Mesendoderm (in vitro differentiated cells): Measurements from ENCODE around the gene BMPR1B.

Source experiments
- DNase-seq: peaks from one replicate; pipeline ENCODE4 v3.0.0; 2013
- H2AK5ac ChIP-seq: 2 replicates; pipeline ENCODE4 v1.6.1; 2013; ENCODE audit warnings: low read length, inconsistent platforms
- H2BK120ac ChIP-seq: 2 replicates; pipeline ENCODE4 v1.6.1; 2013; ENCODE audit warnings: low read depth, mild to moderate bottlenecking, low read length, moderate library complexity, mixed read lengths
- H2BK15ac ChIP-seq: replicated peaks from 2 replicates; pipeline ENCODE4 v1.6.1; 2013; ENCODE audit warnings: low read depth, mild to moderate bottlenecking, moderate library complexity
- H2BK5ac ChIP-seq: 2 replicates; pipeline ENCODE4 v1.6.1; 2013; ENCODE audit warnings: low read length, inconsistent platforms
- H3K18ac ChIP-seq: 2 replicates; pipeline ENCODE4 v1.6.1; 2013; ENCODE audit warnings: mild to moderate bottlenecking, low read length, mixed read lengths
- H3K23ac ChIP-seq: one replicate; pipeline ENCODE4 v1.6.1; 2013; ENCODE audit warnings: low read length
- H3K27ac ChIP-seq: 2 replicates; pipeline ENCODE4 v1.5.1; 2013; ENCODE audit warnings: low read depth, mild to moderate bottlenecking, inconsistent platforms, low read length, moderate library complexity
- H3K27me3 ChIP-seq: 2 replicates; pipeline ENCODE4 v1.6.1; 2013; ENCODE audit warnings: low read length, control low read depth, mild to moderate bottlenecking, inconsistent platforms; ENCODE audit not compliant: insufficient read depth, poor library complexity
- H3K36me3 ChIP-seq: 2 replicates; pipeline ENCODE4 v1.6.1; 2013; ENCODE audit warnings: low read length, inconsistent platforms; ENCODE audit not compliant: control insufficient read depth, insufficient read depth
- H3K4ac ChIP-seq: one replicate; pipeline ENCODE4 v1.6.1; 2013; ENCODE audit warnings: low read depth, mild to moderate bottlenecking, low read length, moderate library complexity
- H3K4me1 ChIP-seq: 2 replicates; pipeline ENCODE4 v1.6.1; 2013; ENCODE audit warnings: low read depth, low read length, inconsistent platforms; ENCODE audit not compliant: control insufficient read depth
- H3K4me2 ChIP-seq: 2 replicates; pipeline ENCODE4 v1.6.1; 2013; ENCODE audit warnings: low read length
- H3K4me3 ChIP-seq: 2 replicates; pipeline ENCODE4 v1.5.1; 2013; ENCODE audit warnings: mild to moderate bottlenecking, low read length
- H3K56ac ChIP-seq: one replicate; pipeline ENCODE4 v1.6.1; 2013; ENCODE audit warnings: low read length
- H3K79me1 ChIP-seq: 2 replicates; pipeline ENCODE4 v1.6.1; 2013; ENCODE audit warnings: low read length, inconsistent platforms
- H3K79me2 ChIP-seq: 2 replicates; pipeline ENCODE4 v1.6.1; 2013; ENCODE audit warnings: mild to moderate bottlenecking, low read length; ENCODE audit not compliant: control insufficient read depth, insufficient read depth
- H3K9ac ChIP-seq: 2 replicates; pipeline ENCODE4 v1.6.1; 2013; ENCODE audit warnings: low read length, inconsistent platforms
- H4K5ac ChIP-seq: one replicate; pipeline ENCODE4 v1.6.1; 2013; ENCODE audit warnings: low read length
- H4K8ac ChIP-seq: one replicate; pipeline ENCODE4 v1.6.1; 2013; ENCODE audit warnings: low read depth, mild to moderate bottlenecking, control low read depth, low read length, moderate library complexity
- WGBS: extraction: QIAGEN DNeasy Blood & Tissue Kit; methylation state at CpG from one replicate; pipeline ENCODE4 v1.1.7; 2013; ENCODE audit warnings: low lambda C conversion rate, missing lambda C conversion rate; ENCODE audit not compliant: insufficient coverage; ENCODE audit errors: extremely low coverage; 5-methylcytosine and 5-hydroxymethylcytosine counted together

Gene BMPR1B

DNA sequence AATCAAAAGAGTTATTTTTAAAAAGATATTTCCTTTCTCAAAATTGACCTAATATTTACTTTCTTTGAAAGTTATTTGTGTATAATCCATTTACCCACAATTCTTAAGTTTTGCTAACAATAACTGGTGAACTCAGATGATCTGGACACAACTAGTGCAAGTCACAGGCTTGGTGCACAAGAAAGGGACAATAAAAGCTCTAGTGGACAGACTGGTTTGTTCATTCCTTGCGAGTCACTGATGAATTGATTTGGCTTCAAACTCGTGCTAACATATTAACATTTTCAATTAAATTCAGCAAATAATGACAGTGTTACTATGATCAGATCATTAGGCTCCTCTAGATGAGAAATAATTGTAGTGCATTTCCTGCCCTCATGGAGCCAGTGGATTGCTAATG, 169.2 kb downstream of the BMPR1B start:
- Histone ChIP-seq H3K4me3 (no peak overlapping the region), H3K36me3 (no peaks in the 10 kb centered on the region), H3K18ac (no peak overlapping the region), H3K56ac (no peak overlapping the region), H2AK5ac (no peak overlapping the region), H3K79me1 (no peaks in the 10 kb centered on the region), H2BK5ac (no peak overlapping the region), H3K79me2 (no peaks in the 10 kb centered on the region), H3K9ac (no peak overlapping the region), H3K27ac (no peak overlapping the region), H4K5ac (no peak overlapping the region), H3K4ac (no peak overlapping the region), H3K4me1 (peaks cover 15% of the 10 kb centered on the region), H4K8ac (no peak overlapping the region), H2BK120ac (no peak overlapping the region), H3K4me2 (no peak overlapping the region), H2BK15ac (no peak overlapping the region), H3K23ac (no peak overlapping the region), H3K27me3 (no peaks in the 10 kb centered on the region)
- no peak for DNase-seq
- no CpG with 5 or more reads among the region's 2 CpGs for WGBS

DNA sequence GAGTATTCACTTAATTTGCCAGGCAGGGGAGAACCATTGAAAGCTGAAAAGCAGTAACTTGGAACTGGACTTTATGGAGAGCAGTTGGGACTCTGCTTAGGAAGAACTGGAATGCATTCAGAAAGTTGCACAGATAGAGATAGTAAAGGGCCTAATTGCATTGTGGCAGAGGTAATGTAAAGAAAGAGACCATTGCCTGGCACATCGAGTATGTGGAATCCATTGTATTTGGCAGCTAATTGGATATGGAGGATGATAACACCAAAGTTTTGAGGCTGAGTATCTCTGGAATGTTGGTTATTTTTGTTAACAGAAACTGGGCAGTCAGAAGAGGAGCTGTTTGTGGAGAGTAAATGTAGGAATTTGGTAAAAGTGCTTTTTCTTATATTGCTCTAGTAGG, 169.9 kb downstream of the BMPR1B start:
- Histone ChIP-seq H3K79me1 (no peaks in the 10 kb centered on the region), H3K18ac (no peak overlapping the region), H3K4me1 (peaks cover 15% of the 10 kb centered on the region), H4K5ac (peak overlapping the region; percentile 90), H3K27me3 (no peaks in the 10 kb centered on the region), H3K56ac (peak overlapping the region; percentile 12), H3K9ac (no peak overlapping the region), H2BK15ac (no peak overlapping the region), H4K8ac (no peak overlapping the region), H3K27ac (no peak overlapping the region), H2AK5ac (no peak overlapping the region), H2BK5ac (peak overlapping the region; percentile 64), H3K36me3 (no peaks in the 10 kb centered on the region), H3K4ac (no peak overlapping the region), H2BK120ac (no peak overlapping the region), H3K4me3 (no peak overlapping the region), H3K79me2 (no peaks in the 10 kb centered on the region), H3K23ac (no peak overlapping the region), H3K4me2 (no peak overlapping the region)
- WGBS = no CpG with 5 or more reads among the region's 1 CpG
- peak; percentile 81 for DNase-seq

DNA sequence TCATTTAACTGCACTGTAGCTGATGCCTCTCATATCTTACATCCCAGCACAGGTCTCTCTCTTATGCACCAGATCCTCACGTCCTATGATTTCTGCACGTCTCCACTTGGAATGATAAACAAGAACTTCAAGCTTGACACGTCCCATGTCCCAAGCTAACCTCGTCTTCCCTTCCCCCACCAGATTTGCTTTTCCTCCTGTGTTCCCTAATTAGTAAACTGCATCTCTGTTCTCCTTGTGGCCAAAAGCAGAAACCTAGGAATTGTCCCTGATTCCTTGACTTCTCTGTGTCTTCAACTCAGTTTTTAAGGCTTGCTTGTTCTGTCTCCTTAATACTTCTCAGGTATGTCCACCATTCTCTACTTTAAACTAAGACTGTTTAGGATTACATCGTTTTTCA, 171.9 kb downstream of the BMPR1B start:
- H3K18ac ChIP-seq = no peak overlapping the region
- WGBS = no CpG with 5 or more reads among the region's 5 CpGs

DNA sequence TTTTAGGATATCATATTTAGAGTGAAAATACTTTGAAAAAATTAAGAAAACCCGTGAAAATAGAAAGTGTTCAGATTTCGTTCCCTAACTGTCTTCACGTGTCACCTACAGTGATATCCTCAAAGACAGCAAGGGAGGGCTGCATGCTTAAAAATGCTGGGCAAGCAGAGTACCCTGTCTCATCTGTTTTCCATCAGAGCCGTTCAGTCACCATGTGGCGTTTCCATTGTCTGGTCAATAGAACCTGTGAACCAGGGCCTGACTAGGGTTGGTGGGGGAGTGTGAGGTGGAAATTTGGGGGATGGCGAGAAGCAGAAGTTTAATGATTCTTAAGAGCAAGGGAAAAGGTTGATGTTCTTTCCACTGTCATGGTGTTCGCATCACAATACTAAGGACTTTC, 173.9 kb downstream of the BMPR1B start:
- no peak overlapping the region for H2BK15ac ChIP-seq
- DNase-seq = no peak
- no peak overlapping the region for H4K8ac ChIP-seq
- no peak overlapping the region for H3K4me2 ChIP-seq
- no peak overlapping the region for H3K27ac ChIP-seq
- H3K4ac ChIP-seq = no peak overlapping the region
- H3K79me2 ChIP-seq = no peaks in the 10 kb centered on the region
- no peak overlapping the region for H3K4me3 ChIP-seq
- H3K9ac ChIP-seq = no peak overlapping the region
- H2BK120ac ChIP-seq = no peak overlapping the region
- WGBS = no CpG with 5 or more reads among the region's 7 CpGs
- H2BK5ac ChIP-seq = no peak overlapping the region
- H3K4me1 ChIP-seq = peaks cover 16% of the 10 kb centered on the region
- no peak overlapping the region for H2AK5ac ChIP-seq
- no peaks in the 10 kb centered on the region for H3K36me3 ChIP-seq
- H3K56ac ChIP-seq = no peak overlapping the region
- H3K23ac ChIP-seq = no peak overlapping the region
- no peak overlapping the region for H4K5ac ChIP-seq
- no peaks in the 10 kb centered on the region for H3K27me3 ChIP-seq
- no peak overlapping the region for H3K18ac ChIP-seq
- H3K79me1 ChIP-seq = no peaks in the 10 kb centered on the region

More for the DNA sequence above, 171.9 kb downstream of the BMPR1B start:
- Histone ChIP-seq H2BK120ac (no peak overlapping the region), H3K4ac (peak overlapping the region; percentile 36), H3K23ac (peak overlapping the region; percentile 36), H4K8ac (no peak overlapping the region), H3K79me2 (no peaks in the 10 kb centered on the region), H3K9ac (no peak overlapping the region), H3K27me3 (no peaks in the 10 kb centered on the region), H3K36me3 (no peaks in the 10 kb centered on the region), H3K27ac (no peak overlapping the region), H2AK5ac (no peak overlapping the region), H3K4me3 (no peak overlapping the region), H4K5ac (no peak overlapping the region), H2BK15ac (no peak overlapping the region), H2BK5ac (no peak overlapping the region), H3K56ac (no peak overlapping the region), H3K4me1 (peaks cover 16% of the 10 kb centered on the region), H3K4me2 (no peak overlapping the region), H3K79me1 (no peaks in the 10 kb centered on the region)
- no peak for DNase-seq

DNA sequence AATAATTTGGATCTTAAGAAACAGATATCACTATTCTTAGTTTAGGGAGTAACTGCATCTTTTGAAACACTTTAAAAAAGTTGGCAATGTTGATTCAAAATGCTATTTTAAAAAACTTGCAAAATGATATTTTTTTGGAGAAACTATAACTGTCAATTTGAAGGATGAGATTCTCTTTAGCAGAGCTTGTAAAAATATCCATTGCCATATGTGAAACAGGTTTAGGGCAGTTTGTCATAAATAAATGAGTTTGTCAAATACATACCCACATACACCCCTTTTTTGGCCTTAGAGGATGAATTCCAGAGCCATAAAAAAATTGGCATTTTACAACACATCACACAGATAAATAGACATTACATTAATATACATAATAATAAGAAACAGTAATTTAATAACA, 174.6 kb downstream of the BMPR1B start:
- no peak for DNase-seq
- no peak overlapping the region for H2BK5ac ChIP-seq
- no peak overlapping the region for H3K23ac ChIP-seq
- H3K4me1 ChIP-seq = peaks cover 12% of the 10 kb centered on the region
- H3K4ac ChIP-seq = no peak overlapping the region
- H4K8ac ChIP-seq = no peak overlapping the region
- H2AK5ac ChIP-seq = no peak overlapping the region
- no peak overlapping the region for H2BK15ac ChIP-seq
- no peaks in the 10 kb centered on the region for H3K79me2 ChIP-seq
- H3K4me2 ChIP-seq = no peak overlapping the region
- H3K27me3 ChIP-seq = no peaks in the 10 kb centered on the region
- H3K56ac ChIP-seq = no peak overlapping the region
- no peak overlapping the region for H3K9ac ChIP-seq
- no peak overlapping the region for H4K5ac ChIP-seq
- H3K4me3 ChIP-seq = no peak overlapping the region
- no peaks in the 10 kb centered on the region for H3K79me1 ChIP-seq
- H3K18ac ChIP-seq = no peak overlapping the region
- no peak overlapping the region for H2BK120ac ChIP-seq
- H3K36me3 ChIP-seq = no peaks in the 10 kb centered on the region
- no peak overlapping the region for H3K27ac ChIP-seq

DNA sequence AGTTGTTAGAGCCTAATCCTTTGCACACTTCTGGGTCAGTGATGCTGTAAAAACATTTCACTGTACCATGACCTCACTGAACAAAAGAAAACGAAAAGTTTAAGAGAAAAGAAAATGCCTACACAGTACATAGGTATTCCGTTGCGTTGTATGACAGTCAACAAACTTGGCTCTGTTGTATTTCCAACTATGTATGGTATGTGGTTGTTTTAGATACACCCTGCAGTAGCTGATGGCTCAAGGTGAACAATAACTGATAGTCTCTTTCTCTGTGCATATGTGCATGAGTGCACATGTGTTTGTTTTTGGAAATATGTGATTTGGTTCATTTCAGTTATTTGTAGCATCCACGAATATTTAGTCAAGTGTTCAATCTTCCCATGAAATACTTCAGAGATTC, 176.0 kb downstream of the BMPR1B start:
- H3K36me3 ChIP-seq = no peaks in the 10 kb centered on the region
- peaks cover 7% of the 10 kb centered on the region for H3K4me1 ChIP-seq
- no peak overlapping the region for H3K18ac ChIP-seq
- H3K56ac ChIP-seq = no peak overlapping the region
- no peak overlapping the region for H2BK15ac ChIP-seq
- no peak overlapping the region for H2BK120ac ChIP-seq
- H3K23ac ChIP-seq = no peak overlapping the region
- no peak overlapping the region for H4K8ac ChIP-seq
- H2AK5ac ChIP-seq = no peak overlapping the region
- no peaks in the 10 kb centered on the region for H3K79me1 ChIP-seq
- no peak for DNase-seq
- H3K27ac ChIP-seq = no peak overlapping the region
- H3K79me2 ChIP-seq = no peaks in the 10 kb centered on the region
- H3K27me3 ChIP-seq = no peaks in the 10 kb centered on the region
- no peak overlapping the region for H3K4me3 ChIP-seq
- no peak overlapping the region for H3K4me2 ChIP-seq
- no peak overlapping the region for H3K9ac ChIP-seq
- H3K4ac ChIP-seq = no peak overlapping the region
- no peak overlapping the region for H2BK5ac ChIP-seq
- H4K5ac ChIP-seq = no peak overlapping the region
- WGBS = no CpG with 5 or more reads among the region's 4 CpGs
